ENCODE results near the gene NYNRIN. TPM values are rescaled to one million over a fixed set of nuclear protein-coding genes. Genes with fewer than 3 reads are reported as not detected.

NYNRIN gene
- total and polyA plus RNA-seq, 10 of the 15 experiments (the other 5 are each of a cell fraction or from before 2014, with no cell fraction given) = under 0.01 to 0.15 (median 0.01) TPM; not detected in 5

- SMC1A ChIA-PET (ENCODE audit: uncharacterized antibody, unreplicated experiment) = interaction anchor here (1.0 kb wide), 1 partner anchor 40 kb away, joined by 3 read pairs; no protein-coding TSS in a partner anchor
- intact Hi-C loops (cut with micrococcal nuclease; ENCODE audit: unreplicated experiment) = no loop called here
- POLR2A ChIA-PET = interaction anchor here (0.5 kb wide), 1 partner anchor 41 kb away, joined by 3 read pairs; no protein-coding TSS in a partner anchor
- ATAC-seq (no peak), DNase-seq (ENCODE audit: low read depth, low spot score) (no peak), FAIRE-seq (no peak)
- H4K20me1 ChIP-seq (ENCODE audit: control insufficient read depth, insufficient read depth) = no peaks in the 10 kb centered on the region
- in situ Hi-C loops (cut with MboI) = no loop called here
- RAD21 ChIA-PET (ENCODE audit: unreplicated experiment) = no interaction called here
- H3K9me3 ChIP-seq (replicated peaks; ENCODE audit: control insufficient read depth, insufficient read depth, low read length) = no peaks in the 10 kb centered on the region
- TF ChIP-seq, protein P1, sequence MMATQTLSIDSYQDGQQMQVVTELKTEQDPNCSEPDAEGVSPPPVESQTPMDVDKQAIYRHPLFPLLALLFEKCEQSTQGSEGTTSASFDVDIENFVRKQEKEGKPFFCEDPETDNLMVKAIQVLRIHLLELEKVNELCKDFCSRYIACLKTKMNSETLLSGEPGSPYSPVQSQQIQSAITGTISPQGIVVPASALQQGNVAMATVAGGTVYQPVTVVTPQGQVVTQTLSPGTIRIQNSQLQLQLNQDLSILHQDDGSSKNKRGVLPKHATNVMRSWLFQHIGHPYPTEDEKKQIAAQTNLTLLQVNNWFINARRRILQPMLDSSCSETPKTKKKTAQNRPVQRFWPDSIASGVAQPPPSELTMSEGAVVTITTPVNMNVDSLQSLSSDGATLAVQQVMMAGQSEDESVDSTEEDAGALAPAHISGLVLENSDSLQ (IDR thresholded peaks at IDR 0.05) = no peak
- no peak for TF ChIP-seq RFX5 (IDR thresholded peaks at IDR 0.05; ENCODE audit: low read depth, low read length)
- no peak for TF ChIP-seq NR2C2 (IDR thresholded peaks at IDR 0.05; ENCODE audit: borderline replicate concordance, control insufficient read depth, insufficient read length, low read depth)
- no peak for TF ChIP-seq IKZF2 (IDR thresholded peaks at IDR 0.05)
- TF ChIP-seq CBX5 (IDR thresholded peaks at IDR 0.05; ENCODE audit: low read depth) = no peak
- 56% methylated on average over 12 of the region's 12 CpGs for WGBS (ENCODE audit: insufficient coverage, insufficient replicate concordance, low lambda C conversion rate, missing lambda C conversion rate)
- no TSS peak for BruUV-seq (replicated peaks)
- H3K27me3 ChIP-seq (replicated peaks in 1 of 2; ENCODE audit: control insufficient read depth in 2 of 2, insufficient read depth in 2 of 2, low read length in 1 of 2) = peaks cover 0 to 6% of the 10 kb centered on the region in 2 experiments; a peak in 3 of 4 replicates
- no peaks in the 10 kb centered on the region for H3K4me1 ChIP-seq (ENCODE audit: control insufficient read depth, insufficient read depth, low read length)
- no peak overlapping the region for H3K9ac ChIP-seq (ENCODE audit: control insufficient read depth, insufficient read depth, low read length)
- H3K4me3 ChIP-seq = no peak overlapping the region
- CTCF ChIA-PET = interaction anchor here (0.9 to 3.7 kb wide), 4 partner anchors 40 to 64 kb away, joined by 3 to 21 read pairs (median 4); no protein-coding TSS in a partner anchor
- no peaks in the 10 kb centered on the region for H3K79me2 ChIP-seq (ENCODE audit: control insufficient read depth, insufficient read depth, low read length)
- no peak overlapping the region for H3K4me2 ChIP-seq (ENCODE audit: control insufficient read depth, insufficient read depth)
- H2AFZ ChIP-seq (ENCODE audit: control insufficient read depth, low read depth, low read length) = no peak overlapping the region
- no peak overlapping the region for H3K27ac ChIP-seq (ENCODE audit: control insufficient read depth, insufficient read depth)
- no peaks in the 10 kb centered on the region for H3K36me3 ChIP-seq (ENCODE audit: control insufficient read depth in 2 of 2, insufficient read depth in 2 of 2, low read length in 1 of 2)
Measured at GRCh38 chr14:24372701-24373416, 25.9 kb upstream of the NYNRIN start.
